Prostate gland (tissue), 2 donors: ENCODE results near the gene DCTN3.

Experiments
- POLR2A ChIP-seq: fragments of 450-650 bp; IDR thresholded peaks from one replicate; pipeline ENCODE4 v1.6.1; 2016; ENCODE audit warnings: antibody characterized with exemption, mild to moderate bottlenecking
- TF ChIP-seq, protein P1 (sequence below), 4 experiments: fragments of 200-600 bp in 2 of 4; fragments of 450-650 bp in 2 of 4; sonication (generic) in 2 of 4; IDR thresholded peaks; 1 replicate in 3 of 4; 2 replicates in 1 of 4; pipeline ENCODE4 v1.5.1; 2016 to 2019; ENCODE audit warnings: antibody characterized with exemption in 4 of 4, mild to moderate bottlenecking in 2 of 4, moderate library complexity in 2 of 4

DNA sequence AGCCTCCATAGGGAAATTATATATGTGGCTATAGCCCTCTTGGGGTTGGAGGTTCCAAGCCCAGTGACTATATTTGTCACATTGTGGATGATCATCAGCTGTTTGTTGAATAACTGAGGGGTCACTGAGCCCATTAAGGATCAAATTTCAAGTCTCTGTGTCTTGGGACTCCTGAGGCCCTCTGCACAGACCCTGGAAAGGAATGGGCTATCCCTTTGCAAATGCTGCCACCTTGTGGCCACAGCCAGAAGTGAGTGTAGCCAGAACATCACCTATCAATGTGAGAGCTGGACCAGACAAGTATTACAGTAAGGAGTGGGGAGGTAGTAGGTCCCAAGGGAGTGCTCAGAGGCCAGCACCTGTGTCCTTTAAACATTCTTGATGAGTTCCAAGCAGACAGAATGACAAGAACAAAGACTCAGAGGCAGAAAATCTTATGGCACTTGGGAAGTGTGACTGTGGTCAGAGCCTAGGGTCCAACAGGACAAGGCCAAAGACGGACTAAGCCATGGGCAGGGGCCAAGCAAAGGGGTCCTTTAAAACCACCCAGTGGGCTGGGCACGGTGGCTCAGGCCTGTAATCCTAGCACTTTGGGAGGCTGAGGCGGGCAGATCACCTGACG, 16.6 kb downstream of the DCTN3 start:
- TF ChIP-seq, protein P1, sequence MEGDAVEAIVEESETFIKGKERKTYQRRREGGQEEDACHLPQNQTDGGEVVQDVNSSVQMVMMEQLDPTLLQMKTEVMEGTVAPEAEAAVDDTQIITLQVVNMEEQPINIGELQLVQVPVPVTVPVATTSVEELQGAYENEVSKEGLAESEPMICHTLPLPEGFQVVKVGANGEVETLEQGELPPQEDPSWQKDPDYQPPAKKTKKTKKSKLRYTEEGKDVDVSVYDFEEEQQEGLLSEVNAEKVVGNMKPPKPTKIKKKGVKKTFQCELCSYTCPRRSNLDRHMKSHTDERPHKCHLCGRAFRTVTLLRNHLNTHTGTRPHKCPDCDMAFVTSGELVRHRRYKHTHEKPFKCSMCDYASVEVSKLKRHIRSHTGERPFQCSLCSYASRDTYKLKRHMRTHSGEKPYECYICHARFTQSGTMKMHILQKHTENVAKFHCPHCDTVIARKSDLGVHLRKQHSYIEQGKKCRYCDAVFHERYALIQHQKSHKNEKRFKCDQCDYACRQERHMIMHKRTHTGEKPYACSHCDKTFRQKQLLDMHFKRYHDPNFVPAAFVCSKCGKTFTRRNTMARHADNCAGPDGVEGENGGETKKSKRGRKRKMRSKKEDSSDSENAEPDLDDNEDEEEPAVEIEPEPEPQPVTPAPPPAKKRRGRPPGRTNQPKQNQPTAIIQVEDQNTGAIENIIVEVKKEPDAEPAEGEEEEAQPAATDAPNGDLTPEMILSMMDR (IDR thresholded peaks at IDR 0.05) = peak; percentile 73 to 93 (median 89)
- TF ChIP-seq POLR2A = no peak
